ENCODE results near the gene ITGB3BP.

DNA sequence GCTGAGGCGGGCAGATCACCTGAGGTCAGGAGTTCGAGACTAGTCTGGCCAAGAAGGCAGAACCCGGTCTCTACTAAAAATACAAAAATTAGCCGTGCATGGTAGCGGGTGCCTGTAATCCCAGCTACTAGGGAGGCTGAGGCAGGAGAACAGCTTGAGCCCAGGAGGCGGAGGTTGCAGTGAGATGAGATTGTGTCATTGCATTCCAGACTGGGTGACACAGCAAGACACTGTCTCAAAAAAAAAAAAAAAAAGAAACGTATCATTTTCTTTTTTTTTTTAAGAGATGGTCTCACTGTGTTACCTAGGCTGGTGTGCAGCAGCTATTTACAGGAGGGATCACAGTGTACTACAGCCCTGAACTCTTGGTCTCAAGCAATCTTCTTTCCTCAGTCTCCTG, 47.3 kb downstream of the ITGB3BP start:
- TF ChIP-seq CTCF (IDR thresholded peaks at IDR 0.05) (no peak), POLR2A (IDR thresholded peaks at IDR 0.05) (no peak)

Measured in body of pancreas (tissue), 4 donors.